ENCODE results near the gene S100A7. TPM values are rescaled to one million over a fixed set of nuclear protein-coding genes. Genes with fewer than 3 reads are reported as not detected.

Gene S100A7
- total and polyA plus RNA-seq, 2 of the 8 experiments (the other 6 are each of a cell fraction or from before 2014, with no cell fraction given), result not detected

- Histone ChIP-seq H3K4me1 (replicated peaks in 1 of 4; ENCODE audit: control insufficient read depth in 3 of 4, insufficient read depth in 4 of 4, low read length in 3 of 4) (no peaks in the 10 kb centered on the region), H3K4me2 (ENCODE audit: insufficient read depth in 1 of 2, low read depth in 2 of 2, low read length in 2 of 2) (no peak overlapping the region), H2AFZ (ENCODE audit: low read length) (no peak overlapping the region), H3K36me3 (ENCODE audit: control insufficient read depth in 2 of 4, insufficient read depth in 4 of 4, low read length in 3 of 4) (no peaks in the 10 kb centered on the region), H3K23me2 (ENCODE audit: low read depth, low read length) (no peaks in the 10 kb centered on the region), H3K79me2 (ENCODE audit: control insufficient read depth in 1 of 2, insufficient read depth in 2 of 2, low read length in 2 of 2) (no peaks in the 10 kb centered on the region), H3K4me3 (ENCODE audit: extremely low read depth in 1 of 4, insufficient read depth in 2 of 4, low read depth in 3 of 4, low read length in 4 of 4) (no peak overlapping the region), H4K5ac (ENCODE audit: insufficient read length, low read depth, low read length) (no peak overlapping the region), H3K27me3 (replicated peaks in 1 of 4; ENCODE audit: control insufficient read depth in 3 of 4, extremely low read depth in 1 of 4, insufficient read depth in 3 of 4, low read length in 3 of 4) (no peaks in the 10 kb centered on the region), H2BK15ac (ENCODE audit: low read length) (no peak overlapping the region), H2BK20ac (ENCODE audit: low read length) (no peak overlapping the region), H3K79me1 (ENCODE audit: low read depth, low read length) (no peaks in the 10 kb centered on the region), H3K9me3 (ENCODE audit: insufficient read depth in 2 of 2, low read depth in 1 of 2, low read length in 1 of 2) (no peaks in the 10 kb centered on the region), H2BK5ac (ENCODE audit: low read depth, low read length) (no peak overlapping the region), H2BK120ac (replicated peaks; ENCODE audit: low read depth, low read length) (no peak overlapping the region), H4K20me1 (replicated peaks in 1 of 2; ENCODE audit: control insufficient read depth in 1 of 2, insufficient read depth in 2 of 2, low read length in 2 of 2) (no peaks in the 10 kb centered on the region), H4K91ac (replicated peaks; ENCODE audit: insufficient read length, low read length) (no peak overlapping the region), H3K18ac (ENCODE audit: extremely low read depth, low read length) (no peak overlapping the region), H3K27ac (ENCODE audit: low read depth, low read length) (no peak overlapping the region), H3K56ac (replicated peaks; ENCODE audit: insufficient read length, low read depth, low read length) (no peak overlapping the region), H3K9ac (replicated peaks in 1 of 4; ENCODE audit: extremely low read depth in 1 of 4, low read depth in 3 of 4, low read length in 3 of 4) (no peak overlapping the region), H3K4ac (replicated peaks; ENCODE audit: insufficient read length, low read depth, low read length) (no peak overlapping the region), H3K23ac (ENCODE audit: insufficient read length) (no peak overlapping the region), H2BK12ac (ENCODE audit: low read depth, low read length) (no peak overlapping the region), H2AK5ac (ENCODE audit: low read depth, low read length) (no peak overlapping the region), H4K8ac (ENCODE audit: extremely low read depth, insufficient read depth, low read length) (no peak overlapping the region), H3K14ac (ENCODE audit: insufficient read length) (no peak overlapping the region)
- ChIA-PET POLR2A (ENCODE audit: partially characterized antibody) (interaction anchor here (0.6 kb wide), 1 partner anchor 203 kb away, joined by 4 read pairs; no protein-coding TSS in a partner anchor), CTCF (ENCODE audit: partially characterized antibody) (interaction anchor here (0.6 to 2.2 kb wide), 3 partner anchors 35 to 338 kb away, joined by 3 to 6 read pairs (median 4); no protein-coding TSS in a partner anchor)
- DNase-seq (ENCODE audit: low read depth in 1 of 2, low spot score in 2 of 2), result no peak
- WGBS, 2 experiments (ENCODE audit: extremely low coverage in 1 of 2, insufficient coverage in 1 of 2, insufficient read length in 1 of 2, insufficient replicate concordance in 2 of 2, low coverage in 1 of 2, low lambda C conversion rate in 2 of 2, missing lambda C conversion rate in 1 of 2), result 82% methylated on average over 2 of the region's 2 CpGs; no CpG with 5 or more reads in 1 of the 2 experiments
- FAIRE-seq, result no peak
- TF ChIP-seq YY1 (IDR thresholded peaks at IDR 0.05; ENCODE audit: low read depth, low read length), result no peak
- TF ChIP-seq E2F6 (IDR thresholded peaks at IDR 0.05), result no peak
- no peak for TF ChIP-seq HDAC6 (IDR thresholded peaks at IDR 0.05; ENCODE audit: low read depth, low read length)
- no peak for TF ChIP-seq BCL11A (IDR thresholded peaks at IDR 0.05; ENCODE audit: low read depth in 2 of 2, low read length in 2 of 2)
- TF ChIP-seq ASH2L (IDR thresholded peaks at IDR 0.05; ENCODE audit: low read length), result no peak
- no peak for TF ChIP-seq TEAD4 (IDR thresholded peaks at IDR 0.05; ENCODE audit: low read depth, low read length)
- no peak for TF ChIP-seq SUZ12 (IDR thresholded peaks at IDR 0.05; ENCODE audit: low read length)
- no peak for TF ChIP-seq SIX5 (IDR thresholded peaks at IDR 0.05; ENCODE audit: low read depth, low read length)
- no peak for TF ChIP-seq SP1 (IDR thresholded peaks at IDR 0.05; ENCODE audit: low read depth, low read length)
- TF ChIP-seq CEBPB (IDR thresholded peaks at IDR 0.05; ENCODE audit: low read depth, low read length), result no peak
- TF ChIP-seq SP4 (IDR thresholded peaks at IDR 0.05; ENCODE audit: low read length), result no peak
- TF ChIP-seq KDM5A (IDR thresholded peaks at IDR 0.05; ENCODE audit: low read length), result no peak
Measured at GRCh38 chr1:153459655-153460054, 796 bp downstream of the S100A7 start.

Data from H1 (cell line).